Measurements from ENCODE around the gene VPS8.

The VPS8 gene

DNA sequence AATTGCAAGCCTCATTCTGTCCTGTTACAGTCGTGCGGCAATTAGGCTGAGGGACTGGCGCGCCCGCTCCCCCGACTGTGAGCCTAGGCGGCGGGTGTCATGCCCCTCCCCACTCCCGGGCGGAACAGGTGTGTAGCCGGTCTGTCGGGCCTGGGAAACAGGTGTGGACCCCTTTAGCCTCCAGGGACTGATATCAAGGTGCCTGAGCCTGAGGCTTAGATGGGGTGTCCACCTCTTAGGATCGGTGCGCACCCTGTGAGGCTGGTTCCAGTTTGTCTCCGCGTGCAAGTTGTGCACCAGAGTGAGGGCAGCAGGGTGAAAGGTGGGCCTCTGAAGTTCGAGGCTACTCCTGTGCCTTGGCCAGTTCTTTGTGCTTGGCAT lies 686 bp downstream of the VPS8 start:
- no peak for DNase-seq

DNA sequence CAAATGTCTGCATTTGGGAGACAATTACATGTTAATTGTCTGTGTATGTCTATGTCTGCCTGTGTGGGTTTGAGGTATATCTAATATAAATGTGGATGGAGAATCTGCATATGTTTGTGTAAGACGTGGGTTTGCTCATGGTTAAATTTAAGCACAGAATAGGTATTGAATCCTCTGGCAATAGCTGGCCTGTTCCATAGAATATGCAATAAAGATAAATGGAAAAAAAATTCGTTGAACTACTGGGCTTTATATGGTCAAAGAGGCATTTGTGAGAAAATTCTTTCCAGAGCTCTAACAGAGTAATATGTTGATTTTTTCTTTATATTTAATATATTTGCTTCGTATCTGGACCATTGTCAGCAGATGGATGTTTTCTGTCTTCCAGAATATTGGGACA lies 1.4 kb downstream of the VPS8 start:
- DNase-seq = no peak

GRCh38 chr3:184814214-184814613 lies 2.2 kb downstream of the VPS8 start:
- no peak for DNase-seq

DNA sequence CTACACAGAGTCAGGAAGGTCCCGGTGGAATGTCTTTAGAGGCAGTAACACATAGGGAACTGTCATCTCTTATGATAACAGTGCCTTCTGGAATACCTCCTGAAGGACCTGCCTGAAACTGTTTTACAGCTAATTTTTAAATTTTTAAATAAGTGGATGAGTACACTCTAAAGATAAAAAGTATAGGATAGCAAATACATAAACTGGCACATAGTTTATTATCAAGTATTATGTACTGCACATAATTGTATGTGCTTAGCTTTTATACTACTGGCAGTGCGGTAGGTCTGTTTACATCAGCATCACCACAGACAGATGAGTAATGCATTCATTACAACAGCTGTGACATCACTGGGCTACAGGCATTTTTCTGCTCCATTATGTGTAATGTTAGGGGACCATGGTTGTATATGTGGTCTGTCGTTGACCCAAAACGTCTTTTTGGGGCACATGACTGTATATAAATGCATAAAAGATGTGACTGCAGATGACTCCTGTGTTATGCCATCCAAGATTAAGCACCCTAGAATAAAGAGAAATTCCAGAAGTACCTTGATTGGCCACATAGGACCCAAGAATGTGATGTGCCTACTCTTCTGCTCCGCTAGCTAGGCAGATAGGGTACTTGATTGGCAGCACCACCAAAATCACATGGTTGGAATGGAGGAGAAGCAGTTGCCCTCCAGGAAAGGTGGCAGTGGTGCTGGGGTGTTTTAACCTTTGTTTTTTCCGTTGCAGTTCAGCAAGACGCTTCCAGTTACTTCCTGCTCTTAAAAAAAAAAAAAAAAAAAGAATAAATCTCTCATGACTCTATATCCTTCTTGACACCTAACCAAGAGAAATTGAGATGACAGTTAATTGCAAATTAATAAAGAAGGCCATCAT lies 3.3 kb downstream of the VPS8 start:
- peak; percentile 40 for DNase-seq

DNA sequence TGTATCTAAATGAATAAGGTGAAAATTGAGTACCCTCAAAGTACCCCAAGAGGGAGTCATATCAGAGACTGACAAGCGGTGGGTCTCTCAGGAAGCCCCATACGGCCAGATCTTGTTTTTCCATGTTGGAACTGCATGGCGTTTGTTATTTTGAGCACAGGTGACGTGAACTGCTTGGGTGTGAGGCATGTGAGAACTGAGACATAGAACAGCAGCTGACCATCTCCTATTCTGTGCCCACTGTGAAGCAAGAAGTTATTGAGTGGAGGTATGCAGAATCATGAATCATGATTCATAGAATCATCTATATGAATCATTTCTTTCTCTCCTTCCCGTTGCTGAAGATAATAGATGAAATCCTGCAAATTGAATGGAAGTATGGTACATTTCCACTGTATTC lies 4.6 kb downstream of the VPS8 start:
- DNase-seq = no peak

DNA sequence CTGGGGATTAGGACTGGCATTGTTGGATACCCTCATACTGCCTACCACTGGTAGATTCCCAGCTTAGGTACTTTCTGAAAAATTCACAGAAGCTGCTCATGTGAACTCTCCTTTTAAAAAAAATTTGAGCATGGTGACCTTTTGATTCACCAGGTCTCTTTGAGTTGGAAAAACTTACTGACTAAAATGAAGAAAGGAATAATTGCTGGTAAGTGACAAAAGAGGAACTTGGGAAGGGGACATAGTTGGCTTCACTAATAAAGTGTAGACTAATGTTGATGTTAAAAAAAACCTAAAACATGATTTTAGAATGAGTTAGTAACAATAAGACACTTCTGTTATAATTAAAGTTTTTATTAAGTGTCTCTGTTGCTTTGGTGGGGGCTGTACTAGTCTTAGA lies 8.6 kb downstream of the VPS8 start:
- DNase-seq = no peak

DNA sequence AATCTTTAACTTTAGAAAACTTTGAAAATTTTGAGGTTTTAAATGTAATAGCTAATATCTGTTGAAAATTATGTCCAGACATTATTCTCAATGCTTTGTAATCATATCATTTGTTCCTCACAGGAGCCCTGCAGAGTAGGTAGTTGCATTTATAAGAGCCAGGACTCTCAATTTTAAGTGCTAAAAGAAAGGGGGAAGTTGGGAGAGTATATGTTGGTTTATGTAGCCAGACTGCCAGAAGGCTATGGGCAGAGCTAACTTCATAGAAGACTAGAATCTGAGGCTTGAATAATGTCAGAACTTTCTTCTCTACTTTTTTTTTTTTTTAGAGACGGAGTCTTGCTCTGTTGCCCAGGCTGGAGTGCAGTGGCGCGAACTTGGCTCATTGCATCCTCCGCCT lies 9.1 kb downstream of the VPS8 start:
- no peak for DNase-seq

DNA sequence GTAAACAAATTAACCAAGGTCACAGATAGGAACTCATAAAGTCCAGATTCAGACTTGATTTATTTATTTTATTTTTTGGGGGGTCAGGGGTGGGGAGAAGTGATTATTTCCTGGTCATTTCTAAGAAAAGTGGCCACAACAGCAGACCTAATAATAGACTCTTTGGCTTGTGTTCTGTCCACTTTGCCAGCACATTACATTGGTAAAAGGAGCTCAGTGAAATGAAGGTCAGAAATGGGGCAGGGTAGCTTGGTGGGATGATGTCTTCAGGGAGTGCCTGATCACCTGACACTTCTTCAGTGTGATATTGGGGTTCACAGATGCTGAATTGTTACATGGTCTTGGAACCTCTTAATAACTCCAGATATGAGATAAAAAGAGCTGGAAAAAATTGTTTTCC lies 10.1 kb downstream of the VPS8 start:
- no peak for DNase-seq

DNA sequence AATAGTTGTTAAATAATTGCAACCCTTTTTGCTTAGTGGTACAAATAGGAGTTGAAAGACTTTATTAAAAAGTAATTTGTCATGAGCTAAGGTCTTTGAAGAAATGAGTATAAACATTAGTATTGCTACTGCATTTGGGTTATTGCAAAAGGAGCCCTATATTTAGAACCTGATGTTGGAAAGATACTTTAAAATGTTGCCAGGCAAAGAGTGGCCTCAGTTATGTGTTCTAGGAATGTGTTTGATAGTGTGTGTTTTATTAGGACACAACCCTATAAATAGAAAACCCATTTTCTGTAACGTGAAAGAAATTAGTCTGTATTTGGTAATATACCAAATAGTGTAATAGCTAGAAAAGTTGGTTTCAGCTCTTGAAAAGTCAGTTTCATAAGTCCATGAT lies 10.7 kb downstream of the VPS8 start:
- no peak for DNase-seq

DNA sequence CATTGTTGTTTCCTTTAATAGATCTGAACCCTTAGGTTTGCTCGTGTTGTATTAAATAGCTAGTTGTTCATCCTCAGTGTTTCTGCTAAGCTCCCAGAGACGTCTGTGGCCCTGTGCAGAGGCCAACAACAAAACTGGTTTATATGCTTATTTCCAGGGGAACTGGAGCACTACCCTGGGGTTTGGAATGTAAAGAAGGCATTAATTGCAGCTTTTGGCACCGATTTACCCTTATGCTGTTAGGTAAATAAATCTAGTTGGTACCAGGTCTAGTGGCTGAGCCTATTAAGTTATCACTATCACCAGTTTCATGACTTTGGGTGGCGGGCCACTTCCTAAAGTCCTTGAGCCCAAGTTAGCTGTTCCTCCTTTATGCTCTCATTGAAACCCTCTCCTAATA lies 12.0 kb downstream of the VPS8 start:
- DNase-seq = no peak

- no peak for DNase-seq
Measured at GRCh38 chr3:184825121-184825820, 13.3 kb downstream of the VPS8 start.

DNA sequence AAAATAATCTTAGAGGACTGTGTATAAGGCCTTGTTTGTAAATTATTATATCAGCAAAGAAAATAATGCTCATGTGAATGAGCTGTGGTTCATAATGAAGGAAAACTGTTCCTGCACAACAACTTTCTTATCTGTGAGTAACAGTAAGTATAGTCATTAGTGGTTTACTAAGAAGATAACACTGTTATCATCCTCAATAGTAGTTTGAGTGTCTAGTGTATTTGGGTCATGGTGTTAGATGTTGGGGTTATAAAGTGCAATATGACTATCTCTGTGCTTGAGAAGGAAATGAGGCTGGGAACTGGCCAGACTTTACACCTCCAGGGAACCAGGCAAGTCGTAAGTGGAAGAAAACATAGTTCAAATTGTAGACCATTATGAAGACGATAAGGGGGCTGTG lies 15.6 kb downstream of the VPS8 start:
- DNase-seq = no peak

DNA sequence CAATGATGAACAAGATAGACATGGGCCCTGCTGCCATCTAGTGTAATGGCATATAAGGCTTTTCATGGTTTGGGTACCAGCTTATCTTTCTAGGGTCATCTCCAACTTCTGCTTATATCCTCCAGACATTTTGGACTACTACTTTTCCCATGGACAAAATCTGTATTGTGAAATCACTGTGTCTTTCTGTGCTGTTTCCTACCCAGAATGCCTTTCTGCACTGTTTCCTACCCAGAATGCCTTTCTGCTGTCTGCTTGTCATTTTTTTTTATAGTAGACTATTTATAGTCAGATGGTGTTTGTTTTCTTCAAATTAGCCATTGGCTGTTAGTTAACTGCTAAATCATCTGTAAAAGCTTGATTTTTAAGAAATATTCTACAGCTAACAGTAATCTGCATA lies 20.1 kb downstream of the VPS8 start:
- no peak for DNase-seq

GRCh38 chr3:184832903-184833302 lies 20.9 kb downstream of the VPS8 start:
- no peak for DNase-seq

GRCh38 chr3:184836090-184836822 lies 24.3 kb downstream of the VPS8 start:
- no peak for DNase-seq

DNA sequence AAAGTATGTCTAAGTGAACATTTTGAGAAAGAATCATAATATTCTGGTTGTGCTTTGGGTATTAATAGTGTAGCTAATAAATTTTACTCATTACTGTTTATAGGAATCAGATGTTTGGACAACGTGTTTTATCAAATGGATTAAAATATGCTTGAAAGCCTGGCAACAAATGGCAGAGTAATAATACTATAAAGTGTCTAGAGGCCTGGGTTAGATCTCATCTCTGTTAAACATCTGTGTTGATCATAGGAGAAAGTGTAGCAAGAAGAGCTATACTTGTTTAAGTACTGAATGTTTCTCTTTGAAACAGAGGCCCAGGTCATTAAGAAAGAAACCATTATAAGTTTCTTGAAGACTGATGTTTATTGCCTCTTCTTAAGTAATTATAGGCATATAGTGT lies 30.5 kb downstream of the VPS8 start:
- DNase-seq = no peak

GRCh38 chr3:184845819-184846218 lies 33.9 kb downstream of the VPS8 start:
- no peak for DNase-seq

- DNase-seq = no peak
Measured at GRCh38 chr3:184846496-184846895, 34.5 kb downstream of the VPS8 start.

GRCh38 chr3:184848934-184849333 lies 37.0 kb downstream of the VPS8 start:
- no peak for DNase-seq

GRCh38 chr3:184850201-184850600 lies 38.2 kb downstream of the VPS8 start:
- no peak for DNase-seq

GRCh38 chr3:184857099-184857498 lies 45.1 kb downstream of the VPS8 start:
- no peak for DNase-seq

- no peak for DNase-seq
Measured at GRCh38 chr3:184864000-184864399, 52.0 kb downstream of the VPS8 start.

GRCh38 chr3:184868477-184868876 lies 56.5 kb downstream of the VPS8 start:
- DNase-seq = no peak

DNA sequence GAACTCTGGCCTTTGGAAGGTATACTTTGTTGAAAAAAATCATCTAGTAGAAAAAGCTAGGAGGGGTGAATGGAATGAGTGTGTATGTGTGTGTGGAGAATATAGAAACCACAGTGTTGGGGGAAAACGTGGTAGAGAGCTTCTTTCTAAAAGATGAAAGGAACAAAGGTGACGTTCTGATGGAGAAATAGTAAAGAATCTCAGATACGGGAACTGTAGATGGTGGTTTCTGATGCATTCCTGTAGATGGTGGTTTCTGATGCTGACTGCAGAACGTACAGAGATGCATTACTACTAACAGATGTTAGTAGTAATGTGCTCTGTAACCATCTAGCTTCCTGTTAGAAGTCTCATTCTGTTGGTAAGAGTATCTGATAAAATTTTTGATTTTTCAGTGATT lies 60.2 kb downstream of the VPS8 start:
- DNase-seq = no peak

Measured in fibroblast of skin of scalp (primary cell).